Stimulated activated naive B cell treated with anti-CD40 and anti-IgM and Interleukin-4, amounts not matched to agents 10 μg/mL and 1 μg/mL and 100 μg/mL, for 72 hours (primary cell): ENCODE data around the gene KCNQ1.

ENCODE experiments used
- ATAC-seq, 2 donors: fragments of 150-1000 bp; cut with Tn5 transposase; replicated peaks; 2 replicates each; pipeline ENCODE4 v1.10.0; 2021; ENCODE audit warnings: moderate library complexity in 1 of 2
- DNase-seq: peaks from one replicate; pipeline ENCODE4 v3.0.0; 2021
- H3K27ac Mint-ChIP-seq: one replicate; pipeline ENCODE4 v1.8.0; 2022; ENCODE audit warnings: mild to moderate bottlenecking, mixed read lengths
- H3K27me3 Mint-ChIP-seq, 2 donors: one replicate each; pipeline ENCODE4 v1.8.0; 2022; ENCODE audit warnings: mixed read lengths in 2 of 2
- H3K36me3 Mint-ChIP-seq, 2 donors: one replicate each; pipeline ENCODE4 v1.8.0; 2022; ENCODE audit warnings: mixed read lengths in 2 of 2, mild to moderate bottlenecking in 1 of 2
- H3K4me1 Mint-ChIP-seq, 2 donors: one replicate each; pipeline ENCODE4 v1.8.0; 2022; ENCODE audit warnings: mixed read lengths in 2 of 2, mild to moderate bottlenecking in 1 of 2
- H3K4me3 Mint-ChIP-seq, 2 donors: one replicate each; pipeline ENCODE4 v1.8.0; 2022; ENCODE audit warnings: mild to moderate bottlenecking in 2 of 2, mixed read lengths in 2 of 2, moderate library complexity in 1 of 2
- H3K9me3 Mint-ChIP-seq, 2 donors: one replicate each; pipeline ENCODE4 v1.8.0; 2022; ENCODE audit warnings: mixed read lengths in 2 of 2, mild to moderate bottlenecking in 1 of 2

The KCNQ1 gene

GRCh38 chr11:2572491-2573239, 127.9 kb downstream of the KCNQ1 start:
- no peak for DNase-seq
- no peaks in the 10 kb centered on the region for H3K27me3 Mint-ChIP-seq
- no peaks in the 10 kb centered on the region for H3K4me1 Mint-ChIP-seq
- H3K36me3 Mint-ChIP-seq, result peaks cover 0 to 3% of the 10 kb centered on the region in 2 donors
- ATAC-seq, result no peak
- H3K9me3 Mint-ChIP-seq, result no peaks in the 10 kb centered on the region
- no peak overlapping the region for H3K27ac Mint-ChIP-seq
- H3K4me3 Mint-ChIP-seq, result no peak overlapping the region

DNA sequence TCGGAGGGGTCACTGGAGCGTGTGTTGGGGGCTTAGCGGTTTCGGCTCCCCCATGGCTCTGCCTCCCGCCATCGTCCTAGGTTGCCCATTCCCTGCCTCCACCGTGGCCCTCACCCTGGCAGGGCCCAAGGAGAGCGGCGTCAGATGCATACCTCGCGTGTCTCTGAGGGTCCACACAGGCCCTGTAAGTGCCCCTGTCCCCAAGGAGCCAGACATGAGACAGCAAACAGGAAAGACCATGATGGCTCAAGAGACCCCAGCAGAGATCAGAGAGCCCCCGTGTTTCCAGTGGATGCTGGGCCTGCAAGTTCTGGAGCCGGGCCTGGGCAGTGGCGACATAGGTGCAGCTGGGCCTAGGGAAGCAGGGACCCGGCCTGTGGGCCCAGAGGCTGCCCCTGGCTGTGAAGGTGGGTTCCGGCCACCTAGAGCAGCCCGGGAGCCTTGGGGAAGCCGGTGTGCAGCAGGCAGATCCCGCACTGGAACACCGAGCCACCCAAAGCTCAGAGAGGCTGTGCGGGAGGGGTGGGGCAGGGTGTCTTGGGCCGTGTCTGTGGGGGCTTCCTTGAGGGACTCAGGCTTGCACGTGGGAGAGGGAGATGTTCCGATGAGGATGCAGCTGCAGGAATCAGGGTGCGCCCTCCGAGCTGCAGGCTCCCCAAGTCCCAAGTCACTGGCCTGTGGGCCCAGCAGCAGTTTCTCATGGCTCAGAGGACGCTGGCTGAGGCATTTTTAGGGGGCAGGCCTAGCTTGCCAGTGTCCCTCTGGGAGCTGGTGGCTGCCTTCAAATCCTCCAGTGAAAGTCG, 128.6 kb downstream of the KCNQ1 start:
- no peaks in the 10 kb centered on the region for H3K4me1 Mint-ChIP-seq
- H3K4me3 Mint-ChIP-seq, result no peak overlapping the region
- DNase-seq (no peak), ATAC-seq (no peak)
- no peaks in the 10 kb centered on the region for H3K9me3 Mint-ChIP-seq
- H3K27ac Mint-ChIP-seq, result no peak overlapping the region
- no peaks in the 10 kb centered on the region for H3K27me3 Mint-ChIP-seq
- peaks cover 0 to 3% of the 10 kb centered on the region in 2 donors for H3K36me3 Mint-ChIP-seq

DNA sequence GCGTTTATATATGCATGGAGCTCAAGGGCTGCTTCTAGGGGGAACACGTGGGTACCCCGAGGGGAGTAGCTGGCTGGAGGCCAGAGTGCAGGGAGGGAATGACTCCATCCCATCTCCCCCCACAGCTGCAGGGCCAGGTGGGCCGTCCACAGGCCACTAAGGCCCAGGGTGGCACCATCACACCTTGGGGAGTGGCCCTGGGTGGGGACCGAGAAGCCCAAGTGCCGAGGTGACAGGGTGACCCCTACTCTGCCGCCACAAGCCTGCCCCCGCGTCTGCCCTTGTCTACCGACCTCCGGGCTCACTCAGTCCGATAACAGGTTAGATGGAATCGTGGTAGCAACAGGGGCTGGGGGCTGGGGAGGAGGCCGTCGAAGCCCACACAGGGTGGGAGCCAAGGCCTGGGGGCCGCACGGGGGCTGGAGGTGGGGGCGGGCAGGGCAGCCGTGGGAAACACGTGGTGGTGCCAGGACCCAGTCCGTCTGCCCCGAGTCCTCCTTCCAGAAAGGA, 129.3 kb downstream of the KCNQ1 start:
- H3K4me1 Mint-ChIP-seq, result no peaks in the 10 kb centered on the region
- H3K9me3 Mint-ChIP-seq, result no peaks in the 10 kb centered on the region
- H3K27ac Mint-ChIP-seq, result no peak overlapping the region
- no peak overlapping the region for H3K4me3 Mint-ChIP-seq
- DNase-seq, result no peak
- no peak for ATAC-seq
- H3K36me3 Mint-ChIP-seq, result peaks cover 0 to 6% of the 10 kb centered on the region in 2 donors
- H3K27me3 Mint-ChIP-seq, result no peaks in the 10 kb centered on the region

DNA sequence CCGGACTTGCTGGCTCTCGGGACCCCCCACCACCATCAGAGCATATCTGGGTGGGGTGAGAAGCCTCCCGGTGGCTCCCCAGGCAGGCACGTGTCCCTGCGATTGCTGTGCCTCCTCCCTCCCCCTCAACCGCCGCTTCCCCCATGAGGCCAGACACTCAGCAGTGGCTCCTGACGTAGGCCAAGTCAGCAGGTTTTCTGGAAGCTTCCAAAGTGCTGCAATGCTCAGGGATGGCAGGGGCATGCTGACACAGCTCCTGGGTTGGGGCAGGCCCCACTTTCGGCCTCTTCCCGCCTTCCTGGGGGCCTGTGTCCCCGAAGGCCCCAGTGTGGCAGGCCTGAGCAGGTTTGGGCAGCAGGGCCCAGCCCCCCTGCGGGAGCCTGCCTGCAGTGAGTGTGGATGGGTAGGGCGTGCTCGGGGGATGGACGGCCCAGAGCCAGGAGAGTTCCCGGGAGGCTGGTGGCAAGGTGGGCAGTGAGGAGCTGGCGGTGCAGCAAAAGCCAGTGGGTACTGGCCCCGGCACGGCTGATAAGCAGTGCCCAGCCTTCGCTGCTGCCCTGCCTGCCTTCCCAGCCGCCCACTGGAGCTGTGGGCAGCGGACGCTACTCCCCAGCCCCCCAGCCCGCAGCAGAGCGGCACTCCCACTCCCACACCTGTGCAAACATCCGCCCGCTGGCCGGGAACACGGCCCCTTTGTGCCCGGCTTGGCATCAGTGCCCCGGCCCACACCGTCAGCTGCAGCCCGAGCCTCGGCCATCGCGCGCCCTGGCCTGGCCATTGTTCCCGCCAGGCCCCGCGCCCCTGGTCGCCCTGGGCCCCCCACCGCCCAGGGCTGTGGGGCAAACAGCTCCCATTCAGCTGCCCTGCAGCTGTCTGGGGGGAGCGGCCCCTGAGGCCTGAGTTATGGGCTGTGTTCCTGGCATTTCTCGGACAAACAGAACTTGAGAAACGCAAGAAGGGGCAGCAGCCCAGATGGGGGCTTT, 130.0 kb downstream of the KCNQ1 start:
- Mint-ChIP-seq H3K4me1 (no peaks in the 10 kb centered on the region), H3K4me3 (no peak overlapping the region), H3K27me3 (no peaks in the 10 kb centered on the region), H3K36me3 (peaks cover 0 to 6% of the 10 kb centered on the region in 2 donors), H3K9me3 (no peaks in the 10 kb centered on the region), H3K27ac (no peak overlapping the region)
- ATAC-seq (no peak), DNase-seq (no peak)

DNA sequence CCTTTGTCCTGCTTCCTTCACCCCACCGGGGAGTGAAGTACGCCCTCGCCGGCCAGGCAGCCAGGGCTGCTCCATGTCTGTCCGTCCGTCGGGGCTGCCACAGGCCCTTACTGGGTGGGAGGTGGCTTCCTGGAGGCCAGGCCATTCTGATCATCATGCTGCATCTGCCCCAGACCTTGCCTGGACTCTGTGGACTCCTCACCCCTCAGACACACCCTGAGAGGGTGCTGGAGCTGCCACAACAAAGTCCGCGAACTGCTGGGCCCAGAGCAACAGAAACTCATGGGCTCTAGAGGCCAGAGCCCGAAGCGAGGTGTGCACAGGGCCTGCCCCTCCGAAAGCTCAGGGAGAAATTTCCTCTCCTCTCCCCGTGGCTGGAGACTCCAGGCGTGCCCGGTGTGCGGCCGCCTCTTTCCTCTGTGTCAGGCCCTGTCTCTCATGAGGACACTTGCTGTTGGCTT, 130.8 kb downstream of the KCNQ1 start:
- Mint-ChIP-seq H3K36me3 (peaks cover 0 to 6% of the 10 kb centered on the region in 2 donors), H3K9me3 (no peaks in the 10 kb centered on the region), H3K27ac (no peak overlapping the region), H3K4me3 (no peak overlapping the region), H3K4me1 (no peaks in the 10 kb centered on the region), H3K27me3 (no peaks in the 10 kb centered on the region)
- ATAC-seq (no peak), DNase-seq (no peak)

DNA sequence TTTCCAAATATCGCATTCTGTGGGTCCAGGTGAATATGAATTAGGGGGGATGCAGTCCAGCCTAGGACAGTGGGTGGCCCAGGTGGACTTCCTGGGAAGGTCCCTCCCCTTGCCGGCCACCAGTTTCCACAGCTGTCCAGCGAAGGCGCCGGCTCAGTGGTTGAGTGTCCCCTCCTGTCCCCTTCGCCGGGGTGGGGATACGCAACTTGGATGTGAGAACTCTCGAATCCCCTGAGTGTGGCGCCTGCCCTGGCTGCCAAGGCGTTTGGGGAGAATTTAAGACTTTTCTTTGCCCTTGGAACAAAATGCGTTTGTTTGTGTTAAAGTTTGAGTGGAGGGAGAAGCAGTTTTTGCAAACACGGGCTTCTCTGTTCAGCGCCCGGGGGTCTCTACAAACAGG, 131.3 kb downstream of the KCNQ1 start:
- no peak for DNase-seq
- no peak overlapping the region for H3K4me3 Mint-ChIP-seq
- ATAC-seq, result no peak
- H3K27ac Mint-ChIP-seq, result no peak overlapping the region
- H3K9me3 Mint-ChIP-seq, result no peaks in the 10 kb centered on the region
- no peaks in the 10 kb centered on the region for H3K27me3 Mint-ChIP-seq
- H3K36me3 Mint-ChIP-seq, result peaks cover 0 to 6% of the 10 kb centered on the region in 2 donors
- H3K4me1 Mint-ChIP-seq, result no peaks in the 10 kb centered on the region

GRCh38 chr11:2576549-2576948, 131.7 kb downstream of the KCNQ1 start:
- H3K9me3 Mint-ChIP-seq, result no peaks in the 10 kb centered on the region
- H3K4me1 Mint-ChIP-seq, result no peaks in the 10 kb centered on the region
- H3K36me3 Mint-ChIP-seq, result peaks cover 0 to 6% of the 10 kb centered on the region in 2 donors

DNA sequence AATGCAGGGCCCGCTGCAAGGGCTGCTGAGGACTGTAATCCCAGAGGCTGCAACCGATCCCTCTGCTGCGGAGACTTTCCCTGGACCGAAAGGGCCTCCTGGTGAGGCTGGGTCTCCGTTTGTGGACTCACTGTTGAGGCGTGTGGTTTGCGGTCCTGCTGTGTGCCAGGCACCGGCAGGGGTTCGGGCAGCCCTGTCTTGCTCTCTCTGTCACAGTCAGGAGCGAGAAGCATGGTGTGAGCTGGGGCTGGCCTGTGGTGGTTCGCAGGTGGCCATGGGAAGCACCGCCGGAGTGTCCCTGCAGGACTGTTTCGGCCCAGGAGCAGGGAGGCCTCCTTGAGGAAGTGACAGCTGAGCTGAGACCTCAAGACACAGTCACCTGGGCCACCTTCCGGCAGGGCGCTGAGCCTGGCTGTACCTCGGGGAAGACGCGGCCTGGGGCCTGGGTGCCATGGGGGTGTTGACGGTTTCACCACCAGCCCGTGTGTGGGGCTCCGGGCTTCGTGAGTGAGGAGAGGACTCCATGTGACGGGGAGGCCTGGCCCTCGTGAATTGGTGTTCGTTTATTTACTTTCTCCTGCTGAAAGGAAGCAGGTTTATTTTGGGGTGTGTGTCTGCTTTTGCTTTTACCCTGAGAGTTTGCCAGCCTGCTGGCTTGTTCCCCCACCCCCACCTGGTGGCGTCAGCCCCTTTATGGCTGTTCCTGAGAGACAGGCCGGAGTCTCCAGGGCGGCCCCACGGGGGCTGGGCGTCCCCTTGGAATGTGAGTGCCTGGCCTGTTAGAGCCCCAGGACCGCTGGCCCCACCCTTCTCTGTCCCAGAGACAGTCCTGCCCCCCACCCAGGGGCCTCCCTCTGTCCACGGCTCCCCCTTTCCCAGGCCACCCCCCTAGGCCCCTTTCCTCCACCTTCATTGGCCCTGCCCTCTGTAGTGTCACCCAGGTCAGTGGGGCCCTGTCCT, 132.5 kb downstream of the KCNQ1 start:
- no peaks in the 10 kb centered on the region for H3K9me3 Mint-ChIP-seq
- DNase-seq (no peak), ATAC-seq (no peak)
- peaks cover 0 to 6% of the 10 kb centered on the region in 2 donors for H3K36me3 Mint-ChIP-seq
- no peaks in the 10 kb centered on the region for H3K4me1 Mint-ChIP-seq
- no peak overlapping the region for H3K4me3 Mint-ChIP-seq
- H3K27me3 Mint-ChIP-seq, result no peaks in the 10 kb centered on the region
- H3K27ac Mint-ChIP-seq, result no peak overlapping the region

More at GRCh38 chr11:2576549-2576948, 131.7 kb downstream of the KCNQ1 start:
- no peaks in the 10 kb centered on the region for H3K27me3 Mint-ChIP-seq
- H3K27ac Mint-ChIP-seq, result no peak overlapping the region
- no peak overlapping the region for H3K4me3 Mint-ChIP-seq
- no peak for DNase-seq
- no peak for ATAC-seq

DNA sequence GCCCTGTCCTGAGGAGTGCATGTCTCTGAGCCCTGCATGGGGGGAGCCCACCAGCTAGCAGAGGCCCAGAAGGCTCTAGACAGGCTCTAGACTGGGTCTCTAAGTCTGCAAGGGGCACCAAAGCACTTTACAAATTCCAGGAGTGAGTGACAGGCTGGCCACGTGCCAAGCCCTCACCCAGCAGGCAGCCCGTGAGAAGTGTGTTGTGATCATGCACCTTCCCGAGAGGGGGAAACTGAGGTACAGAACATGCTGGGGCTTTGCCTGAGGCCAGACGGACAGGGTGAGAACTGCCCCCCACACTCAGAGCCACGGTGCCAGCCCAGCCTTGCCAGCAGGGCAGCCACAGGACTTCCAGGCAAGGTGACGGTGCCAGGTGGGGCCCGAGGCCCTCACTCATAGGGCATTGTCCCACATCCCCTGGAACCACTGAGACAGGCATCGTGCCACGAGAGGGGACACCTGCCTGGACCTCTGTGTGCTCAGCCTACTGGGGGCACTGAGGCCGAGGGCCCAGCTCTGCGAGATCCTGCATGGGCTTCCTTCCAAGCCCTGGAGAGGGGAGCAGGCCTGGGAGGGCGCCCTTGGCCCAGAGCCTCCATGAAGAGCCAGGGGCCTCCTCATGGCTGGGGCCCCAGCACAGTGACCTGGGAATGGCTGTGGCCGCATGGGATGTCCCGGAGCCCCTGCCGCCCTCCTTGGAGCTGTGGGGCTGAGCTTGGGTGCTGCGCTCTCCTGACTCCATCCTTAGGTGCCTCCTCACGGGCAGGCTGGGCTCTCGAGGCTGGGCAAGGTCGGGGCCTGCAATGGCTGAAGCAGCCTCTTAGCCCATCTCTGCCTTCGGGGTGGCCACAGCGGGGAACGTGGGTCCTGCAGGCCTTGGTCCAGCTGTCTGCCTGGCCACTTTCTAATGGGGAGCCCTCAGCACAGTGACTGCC, 133.5 kb downstream of the KCNQ1 start:
- no peaks in the 10 kb centered on the region for H3K4me1 Mint-ChIP-seq
- H3K27ac Mint-ChIP-seq, result no peak overlapping the region
- H3K27me3 Mint-ChIP-seq, result no peaks in the 10 kb centered on the region
- H3K9me3 Mint-ChIP-seq, result no peaks in the 10 kb centered on the region
- DNase-seq (no peak), ATAC-seq (no peak)
- H3K36me3 Mint-ChIP-seq, result peaks cover 0 to 3% of the 10 kb centered on the region in 2 donors
- no peak overlapping the region for H3K4me3 Mint-ChIP-seq

DNA sequence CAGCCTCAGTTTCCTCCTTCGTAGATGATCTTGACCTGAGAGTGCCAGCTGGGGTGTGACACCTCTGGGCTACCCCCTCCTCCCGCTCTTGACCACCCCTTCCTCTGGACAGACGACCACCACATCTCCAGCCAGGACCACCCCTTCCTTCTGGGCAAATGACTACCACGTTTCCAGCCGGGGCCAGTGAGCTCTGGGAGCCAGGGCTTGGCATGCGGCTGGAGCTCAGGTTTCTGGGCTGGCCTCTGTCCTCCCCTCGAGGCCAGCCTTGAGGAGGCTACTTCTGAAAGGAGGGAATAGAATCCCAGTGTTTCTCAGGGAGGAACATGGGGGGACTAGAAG, 134.1 kb downstream of the KCNQ1 start:
- H3K4me3 Mint-ChIP-seq, result no peak overlapping the region
- no peaks in the 10 kb centered on the region for H3K27me3 Mint-ChIP-seq
- H3K36me3 Mint-ChIP-seq, result peaks cover 0 to 3% of the 10 kb centered on the region in 2 donors
- H3K4me1 Mint-ChIP-seq, result no peaks in the 10 kb centered on the region
- DNase-seq (no peak), ATAC-seq (no peak)
- no peaks in the 10 kb centered on the region for H3K9me3 Mint-ChIP-seq
- H3K27ac Mint-ChIP-seq, result no peak overlapping the region

DNA sequence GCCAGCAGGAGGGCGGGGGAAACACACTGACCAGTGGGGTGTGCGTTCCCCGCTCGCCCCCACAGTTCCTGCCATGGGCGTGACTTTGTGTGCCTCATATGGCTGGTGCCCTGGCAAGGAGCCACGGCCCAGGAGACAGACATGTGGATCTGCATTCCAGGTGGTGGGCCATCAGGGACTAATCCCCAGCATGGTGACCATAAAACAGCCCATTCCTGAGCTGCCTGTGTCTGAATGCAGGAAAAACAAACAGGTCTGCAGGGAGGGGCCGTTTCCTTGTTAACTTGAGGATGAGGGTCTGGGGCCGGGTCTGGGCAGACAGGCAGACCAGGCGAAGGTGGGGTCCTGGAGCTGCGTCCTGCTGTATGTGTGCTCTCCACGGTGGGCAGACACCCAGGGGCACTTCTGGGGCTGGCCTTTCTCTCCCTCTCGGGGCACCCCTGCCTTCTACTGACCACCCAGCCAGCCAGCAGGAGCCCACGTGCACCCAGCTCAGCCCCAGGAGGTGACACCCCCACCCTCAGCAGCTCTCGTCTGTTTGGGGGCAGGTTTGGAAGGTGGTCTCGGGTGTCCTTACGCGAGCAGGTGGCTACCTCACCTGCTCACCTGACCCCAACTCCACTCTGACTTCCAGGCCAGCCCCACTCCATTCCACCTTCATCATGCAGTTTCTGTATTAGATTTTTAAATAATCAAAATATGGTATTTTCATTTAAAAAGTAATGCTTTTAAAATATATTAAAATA, 134.7 kb downstream of the KCNQ1 start:
- Mint-ChIP-seq H3K27ac (no peak overlapping the region), H3K4me3 (no peak overlapping the region), H3K27me3 (no peaks in the 10 kb centered on the region), H3K4me1 (no peaks in the 10 kb centered on the region), H3K36me3 (peaks cover 0 to 3% of the 10 kb centered on the region in 2 donors), H3K9me3 (no peaks in the 10 kb centered on the region)
- DNase-seq, result no peak
- ATAC-seq, result no peak

DNA sequence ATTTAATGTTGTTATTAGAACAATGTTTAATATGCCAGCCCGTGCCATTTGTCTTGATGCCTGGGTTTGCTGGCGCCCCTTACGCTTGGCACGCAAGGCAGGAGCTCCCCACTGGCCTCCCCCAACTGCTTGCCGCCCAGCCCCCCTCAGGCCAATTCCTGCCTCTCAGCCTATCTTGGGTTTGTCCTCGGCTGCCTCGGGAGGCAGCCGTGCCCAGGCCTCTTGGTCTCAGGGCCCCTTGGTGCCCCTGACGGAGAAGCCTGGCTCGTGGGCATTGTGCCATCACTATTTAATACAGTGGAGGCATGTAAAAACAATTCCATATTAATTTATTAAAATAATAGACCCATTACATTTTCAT, 135.2 kb downstream of the KCNQ1 start:
- no peaks in the 10 kb centered on the region for H3K27me3 Mint-ChIP-seq
- no peak overlapping the region for H3K27ac Mint-ChIP-seq
- peaks cover 0 to 3% of the 10 kb centered on the region in 2 donors for H3K36me3 Mint-ChIP-seq
- no peak for ATAC-seq
- no peaks in the 10 kb centered on the region for H3K4me1 Mint-ChIP-seq
- DNase-seq, result no peak
- no peaks in the 10 kb centered on the region for H3K9me3 Mint-ChIP-seq
- no peak overlapping the region for H3K4me3 Mint-ChIP-seq
